ENCODE measurements around the gene CYB5D1.

GRCh38 chr17:7846063-7846735 is 11.6 kb upstream of the CYB5D1 start:
- TF ChIP-seq, protein P1, sequence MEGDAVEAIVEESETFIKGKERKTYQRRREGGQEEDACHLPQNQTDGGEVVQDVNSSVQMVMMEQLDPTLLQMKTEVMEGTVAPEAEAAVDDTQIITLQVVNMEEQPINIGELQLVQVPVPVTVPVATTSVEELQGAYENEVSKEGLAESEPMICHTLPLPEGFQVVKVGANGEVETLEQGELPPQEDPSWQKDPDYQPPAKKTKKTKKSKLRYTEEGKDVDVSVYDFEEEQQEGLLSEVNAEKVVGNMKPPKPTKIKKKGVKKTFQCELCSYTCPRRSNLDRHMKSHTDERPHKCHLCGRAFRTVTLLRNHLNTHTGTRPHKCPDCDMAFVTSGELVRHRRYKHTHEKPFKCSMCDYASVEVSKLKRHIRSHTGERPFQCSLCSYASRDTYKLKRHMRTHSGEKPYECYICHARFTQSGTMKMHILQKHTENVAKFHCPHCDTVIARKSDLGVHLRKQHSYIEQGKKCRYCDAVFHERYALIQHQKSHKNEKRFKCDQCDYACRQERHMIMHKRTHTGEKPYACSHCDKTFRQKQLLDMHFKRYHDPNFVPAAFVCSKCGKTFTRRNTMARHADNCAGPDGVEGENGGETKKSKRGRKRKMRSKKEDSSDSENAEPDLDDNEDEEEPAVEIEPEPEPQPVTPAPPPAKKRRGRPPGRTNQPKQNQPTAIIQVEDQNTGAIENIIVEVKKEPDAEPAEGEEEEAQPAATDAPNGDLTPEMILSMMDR (IDR thresholded peaks at IDR 0.05): no peak
- no peak for TF ChIP-seq POLR2A (IDR thresholded peaks at IDR 0.05)
